K562 (cell line): ENCODE data around the gene TMEM217. TPM values are rescaled to one million over a fixed set of nuclear protein-coding genes. Genes with fewer than 3 reads are reported as not detected.

Experiments
- JUND ChIP-seq, 2 experiments: IDR thresholded peaks; 2 replicates in 1 of 2; 3 replicates in 1 of 2; pipeline ENCODE4 v1.6.1; 2011; ENCODE audit warnings: borderline replicate concordance in 2 of 2, low read depth in 2 of 2, low read length in 2 of 2, improper control_type of control experiment in 1 of 2, missing biosample characterization in 1 of 2, missing genetic modification characterization in 1 of 2, missing genetic modification reagents in 1 of 2
- MEF2D ChIP-seq: conservative IDR thresholded peaks from 2 replicates; pipeline ENCODE4 v1.6.1; 2016; ENCODE audit warnings: low read depth, missing genetic modification characterization, missing compliant biosample characterization
- PRPF4 ChIP-seq: fragments of 200-400 bp; formaldehyde crosslinking; IDR thresholded peaks from one replicate; pipeline ENCODE4 v1.6.1; 2017; ENCODE audit warnings: low read length, low read depth, mild to moderate bottlenecking; ENCODE audit not compliant: insufficient read depth, poor library complexity, severe bottlenecking
- U2AF1 ChIP-seq: fragments of 200-400 bp; formaldehyde crosslinking; optimal IDR thresholded peaks from 2 replicates; pipeline ENCODE3; 2017; ENCODE audit warnings: mild to moderate bottlenecking, low read depth, low read length, moderate library complexity
- ZBTB7A ChIP-seq: IDR thresholded peaks from 2 replicates; pipeline ENCODE4 v1.6.1; 2011; ENCODE audit warnings: low read depth, mild to moderate bottlenecking, low read length, moderate library complexity, borderline replicate concordance; ENCODE audit not compliant: control insufficient read depth
- polyA plus RNA-seq, 8 experiments: library from polyadenylated mRNA; depleted of rRNA in 4 of 8; stranded (reverse) in 5 of 8; unstranded in 3 of 8; fragments of >200 nt; fragmentation: Nextera tagmentation in 2 of 8; fragmentation: Illumina TruSeq in 1 of 8; extraction: Ambion mirVana in 2 of 8; extraction: Trizol in 1 of 8; gene quantifications; 2 replicates each; pipeline versions ENCODE4 v1.2.1 to v1.2.3, GENCODE V29; 2011 to 2014; ENCODE audit warnings: inconsistent platforms in 1 of 8, missing spikeins in 1 of 8
- total RNA-seq, 7 experiments: library from RNA; depleted of rRNA in 6 of 7; stranded (reverse); fragments of >200 nt in 6 of 7; fragmentation: Illumina TruSeq in 2 of 7; extraction: Trizol in 2 of 7; gene quantifications; 2 replicates each; pipeline versions ENCODE4 v1.2.1 to v1.2.3, GENCODE V29; 2011 to 2021; ENCODE audit warnings: low replicate concordance in 1 of 7
- TF ChIP-seq, protein P1 (sequence below): IDR thresholded peaks from 3 replicates; pipeline ENCODE4 v1.6.1; 2011; ENCODE audit warnings: borderline replicate concordance, mild to moderate bottlenecking, moderate library complexity; ENCODE audit not compliant: insufficient read length; ENCODE audit errors: extremely low read depth
- TF ChIP-seq, protein P2 (sequence below), 2 experiments: fragments of 450-650 bp in 1 of 2; IDR thresholded peaks; 2 replicates each; pipeline ENCODE4 v1.6.1; 2011 to 2017; ENCODE audit warnings: low read depth in 2 of 2, antibody characterized with exemption in 1 of 2, borderline replicate concordance in 1 of 2, low read length in 1 of 2, mild to moderate bottlenecking in 1 of 2, mixed read lengths in 1 of 2; ENCODE audit not compliant: control insufficient read depth in 1 of 2
- TF ChIP-seq, protein P3 (sequence below), 2 experiments: fragments of 150-350 bp in 1 of 2; IDR thresholded peaks; 2 replicates each; pipeline ENCODE4 v1.6.1; 2012 to 2016; ENCODE audit warnings: low read depth in 2 of 2, low read length in 2 of 2, mild to moderate bottlenecking in 1 of 2, moderate library complexity in 1 of 2
- TF ChIP-seq, protein P4 (sequence below): fragments of 450-650 bp; IDR thresholded peaks from 2 replicates; pipeline ENCODE4 v1.7.0; 2016; ENCODE audit warnings: borderline replicate concordance

TMEM217 gene
- total and polyA plus RNA-seq, 9 of the 15 experiments (the other 6 are each of a cell fraction or from before 2014, with no cell fraction given): 1.3 to 8.0 (median 1.9) TPM

DNA sequence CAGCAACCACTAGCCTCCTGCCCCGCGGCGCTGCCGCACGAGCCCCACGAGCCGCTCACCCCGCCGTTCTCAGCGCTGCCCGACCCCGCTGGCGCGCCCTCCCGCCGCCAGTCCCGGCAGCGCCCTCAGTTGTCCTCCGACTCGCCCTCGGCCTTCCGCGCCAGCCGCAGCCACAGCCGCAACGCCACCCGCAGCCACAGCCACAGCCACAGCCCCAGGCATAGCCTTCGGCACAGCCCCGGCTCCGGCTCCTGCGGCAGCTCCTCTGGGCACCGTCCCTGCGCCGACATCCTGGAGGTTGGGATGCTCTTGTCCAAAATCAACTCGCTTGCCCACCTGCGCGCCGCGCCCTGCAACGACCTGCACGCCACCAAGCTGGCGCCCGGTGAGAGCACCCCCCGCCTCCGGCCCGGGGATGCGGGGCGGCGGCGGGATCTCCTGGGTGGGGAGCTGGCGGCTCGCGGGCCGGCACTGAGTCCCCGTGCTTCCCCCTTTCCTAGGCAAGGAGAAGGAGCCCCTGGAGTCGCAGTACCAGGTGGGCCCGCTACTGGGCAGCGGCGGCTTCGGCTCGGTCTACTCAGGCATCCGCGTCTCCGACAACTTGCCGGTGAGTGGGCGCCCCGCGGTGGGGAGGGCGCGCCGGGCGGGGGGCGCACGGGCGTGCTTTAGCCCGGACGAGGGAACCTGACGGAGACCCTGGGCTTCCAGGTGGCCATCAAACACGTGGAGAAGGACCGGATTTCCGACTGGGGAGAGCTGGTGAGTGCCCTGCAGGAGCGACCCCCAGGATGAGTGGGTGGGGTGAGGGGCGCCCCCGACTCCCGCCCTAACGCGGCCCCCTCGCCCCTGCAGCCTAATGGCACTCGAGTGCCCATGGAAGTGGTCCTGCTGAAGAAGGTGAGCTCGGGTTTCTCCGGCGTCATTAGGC, 87.4 kb downstream of the TMEM217 start (continued):
- TF ChIP-seq ZBTB7A: peak; percentile 94
- peak; percentile 44 for TF ChIP-seq U2AF1
- TF ChIP-seq, protein P1, sequence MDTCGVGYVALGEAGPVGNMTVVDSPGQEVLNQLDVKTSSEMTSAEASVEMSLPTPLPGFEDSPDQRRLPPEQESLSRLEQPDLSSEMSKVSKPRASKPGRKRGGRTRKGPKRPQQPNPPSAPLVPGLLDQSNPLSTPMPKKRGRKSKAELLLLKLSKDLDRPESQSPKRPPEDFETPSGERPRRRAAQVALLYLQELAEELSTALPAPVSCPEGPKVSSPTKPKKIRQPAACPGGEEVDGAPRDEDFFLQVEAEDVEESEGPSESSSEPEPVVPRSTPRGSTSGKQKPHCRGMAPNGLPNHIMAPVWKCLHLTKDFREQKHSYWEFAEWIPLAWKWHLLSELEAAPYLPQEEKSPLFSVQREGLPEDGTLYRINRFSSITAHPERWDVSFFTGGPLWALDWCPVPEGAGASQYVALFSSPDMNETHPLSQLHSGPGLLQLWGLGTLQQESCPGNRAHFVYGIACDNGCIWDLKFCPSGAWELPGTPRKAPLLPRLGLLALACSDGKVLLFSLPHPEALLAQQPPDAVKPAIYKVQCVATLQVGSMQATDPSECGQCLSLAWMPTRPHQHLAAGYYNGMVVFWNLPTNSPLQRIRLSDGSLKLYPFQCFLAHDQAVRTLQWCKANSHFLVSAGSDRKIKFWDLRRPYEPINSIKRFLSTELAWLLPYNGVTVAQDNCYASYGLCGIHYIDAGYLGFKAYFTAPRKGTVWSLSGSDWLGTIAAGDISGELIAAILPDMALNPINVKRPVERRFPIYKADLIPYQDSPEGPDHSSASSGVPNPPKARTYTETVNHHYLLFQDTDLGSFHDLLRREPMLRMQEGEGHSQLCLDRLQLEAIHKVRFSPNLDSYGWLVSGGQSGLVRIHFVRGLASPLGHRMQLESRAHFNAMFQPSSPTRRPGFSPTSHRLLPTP: no peak
- TF ChIP-seq, protein P2, sequence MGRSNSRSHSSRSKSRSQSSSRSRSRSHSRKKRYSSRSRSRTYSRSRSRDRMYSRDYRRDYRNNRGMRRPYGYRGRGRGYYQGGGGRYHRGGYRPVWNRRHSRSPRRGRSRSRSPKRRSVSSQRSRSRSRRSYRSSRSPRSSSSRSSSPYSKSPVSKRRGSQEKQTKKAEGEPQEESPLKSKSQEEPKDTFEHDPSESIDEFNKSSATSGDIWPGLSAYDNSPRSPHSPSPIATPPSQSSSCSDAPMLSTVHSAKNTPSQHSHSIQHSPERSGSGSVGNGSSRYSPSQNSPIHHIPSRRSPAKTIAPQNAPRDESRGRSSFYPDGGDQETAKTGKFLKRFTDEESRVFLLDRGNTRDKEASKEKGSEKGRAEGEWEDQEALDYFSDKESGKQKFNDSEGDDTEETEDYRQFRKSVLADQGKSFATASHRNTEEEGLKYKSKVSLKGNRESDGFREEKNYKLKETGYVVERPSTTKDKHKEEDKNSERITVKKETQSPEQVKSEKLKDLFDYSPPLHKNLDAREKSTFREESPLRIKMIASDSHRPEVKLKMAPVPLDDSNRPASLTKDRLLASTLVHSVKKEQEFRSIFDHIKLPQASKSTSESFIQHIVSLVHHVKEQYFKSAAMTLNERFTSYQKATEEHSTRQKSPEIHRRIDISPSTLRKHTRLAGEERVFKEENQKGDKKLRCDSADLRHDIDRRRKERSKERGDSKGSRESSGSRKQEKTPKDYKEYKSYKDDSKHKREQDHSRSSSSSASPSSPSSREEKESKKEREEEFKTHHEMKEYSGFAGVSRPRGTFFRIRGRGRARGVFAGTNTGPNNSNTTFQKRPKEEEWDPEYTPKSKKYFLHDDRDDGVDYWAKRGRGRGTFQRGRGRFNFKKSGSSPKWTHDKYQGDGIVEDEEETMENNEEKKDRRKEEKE (IDR thresholded peaks at IDR 0.05; ENCODE audit: borderline replicate concordance in 1 of 2, control insufficient read depth in 1 of 2, low read depth in 2 of 2, low read length in 1 of 2): 0 out of 4 replicates have a peak, but pooled peaks of 1 of the 2 experiments have one; percentile 19
- no peak for TF ChIP-seq MEF2D (tag)
- TF ChIP-seq, protein P3, sequence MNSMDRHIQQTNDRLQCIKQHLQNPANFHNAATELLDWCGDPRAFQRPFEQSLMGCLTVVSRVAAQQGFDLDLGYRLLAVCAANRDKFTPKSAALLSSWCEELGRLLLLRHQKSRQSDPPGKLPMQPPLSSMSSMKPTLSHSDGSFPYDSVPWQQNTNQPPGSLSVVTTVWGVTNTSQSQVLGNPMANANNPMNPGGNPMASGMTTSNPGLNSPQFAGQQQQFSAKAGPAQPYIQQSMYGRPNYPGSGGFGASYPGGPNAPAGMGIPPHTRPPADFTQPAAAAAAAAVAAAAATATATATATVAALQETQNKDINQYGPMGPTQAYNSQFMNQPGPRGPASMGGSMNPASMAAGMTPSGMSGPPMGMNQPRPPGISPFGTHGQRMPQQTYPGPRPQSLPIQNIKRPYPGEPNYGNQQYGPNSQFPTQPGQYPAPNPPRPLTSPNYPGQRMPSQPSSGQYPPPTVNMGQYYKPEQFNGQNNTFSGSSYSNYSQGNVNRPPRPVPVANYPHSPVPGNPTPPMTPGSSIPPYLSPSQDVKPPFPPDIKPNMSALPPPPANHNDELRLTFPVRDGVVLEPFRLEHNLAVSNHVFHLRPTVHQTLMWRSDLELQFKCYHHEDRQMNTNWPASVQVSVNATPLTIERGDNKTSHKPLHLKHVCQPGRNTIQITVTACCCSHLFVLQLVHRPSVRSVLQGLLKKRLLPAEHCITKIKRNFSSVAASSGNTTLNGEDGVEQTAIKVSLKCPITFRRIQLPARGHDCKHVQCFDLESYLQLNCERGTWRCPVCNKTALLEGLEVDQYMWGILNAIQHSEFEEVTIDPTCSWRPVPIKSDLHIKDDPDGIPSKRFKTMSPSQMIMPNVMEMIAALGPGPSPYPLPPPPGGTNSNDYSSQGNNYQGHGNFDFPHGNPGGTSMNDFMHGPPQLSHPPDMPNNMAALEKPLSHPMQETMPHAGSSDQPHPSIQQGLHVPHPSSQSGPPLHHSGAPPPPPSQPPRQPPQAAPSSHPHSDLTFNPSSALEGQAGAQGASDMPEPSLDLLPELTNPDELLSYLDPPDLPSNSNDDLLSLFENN (IDR thresholded peaks at IDR 0.05; ENCODE audit: low read depth in 2 of 2, low read length in 2 of 2): no peak
- TF ChIP-seq JUND (IDR thresholded peaks at IDR 0.05; ENCODE audit: borderline replicate concordance, low read depth, low read length): no peak
- TF ChIP-seq JUND (tag; IDR thresholded peaks at IDR 0.05; ENCODE audit: borderline replicate concordance, low read depth, low read length): no peak; the same call in 2 of the 3 replicates
- TF ChIP-seq, protein P4, sequence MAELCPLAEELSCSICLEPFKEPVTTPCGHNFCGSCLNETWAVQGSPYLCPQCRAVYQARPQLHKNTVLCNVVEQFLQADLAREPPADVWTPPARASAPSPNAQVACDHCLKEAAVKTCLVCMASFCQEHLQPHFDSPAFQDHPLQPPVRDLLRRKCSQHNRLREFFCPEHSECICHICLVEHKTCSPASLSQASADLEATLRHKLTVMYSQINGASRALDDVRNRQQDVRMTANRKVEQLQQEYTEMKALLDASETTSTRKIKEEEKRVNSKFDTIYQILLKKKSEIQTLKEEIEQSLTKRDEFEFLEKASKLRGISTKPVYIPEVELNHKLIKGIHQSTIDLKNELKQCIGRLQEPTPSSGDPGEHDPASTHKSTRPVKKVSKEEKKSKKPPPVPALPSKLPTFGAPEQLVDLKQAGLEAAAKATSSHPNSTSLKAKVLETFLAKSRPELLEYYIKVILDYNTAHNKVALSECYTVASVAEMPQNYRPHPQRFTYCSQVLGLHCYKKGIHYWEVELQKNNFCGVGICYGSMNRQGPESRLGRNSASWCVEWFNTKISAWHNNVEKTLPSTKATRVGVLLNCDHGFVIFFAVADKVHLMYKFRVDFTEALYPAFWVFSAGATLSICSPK: no peak
- TF ChIP-seq PRPF4: no peak
